GM10847 (cell line): ENCODE measurements around the gene RBMS2.

Experiments
- POLR2A ChIP-seq: IDR thresholded peaks from 2 replicates; pipeline ENCODE4 v1.6.1; 2011; ENCODE audit not compliant: insufficient read length; ENCODE audit errors: extremely low read depth

The RBMS2 gene

DNA sequence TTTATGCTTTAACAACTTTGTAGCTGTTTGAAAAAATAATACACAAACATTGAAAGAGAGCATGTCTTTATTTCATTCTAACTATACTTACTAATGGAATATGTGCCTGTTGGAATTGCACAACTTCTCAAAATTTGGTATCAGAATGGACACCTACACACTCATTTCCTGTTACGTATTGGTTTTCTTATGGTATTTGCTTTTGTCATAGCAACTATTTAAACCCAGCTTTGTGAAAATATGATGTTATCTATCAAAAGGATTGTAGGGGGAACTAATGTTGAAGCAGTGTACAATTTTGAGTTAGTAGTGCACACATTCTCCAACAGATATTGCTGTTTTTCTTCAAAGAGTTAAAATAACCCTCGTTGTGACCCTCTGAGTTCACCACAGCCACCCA is 52.6 kb downstream of the RBMS2 start:
- TF ChIP-seq POLR2A: no peak

DNA sequence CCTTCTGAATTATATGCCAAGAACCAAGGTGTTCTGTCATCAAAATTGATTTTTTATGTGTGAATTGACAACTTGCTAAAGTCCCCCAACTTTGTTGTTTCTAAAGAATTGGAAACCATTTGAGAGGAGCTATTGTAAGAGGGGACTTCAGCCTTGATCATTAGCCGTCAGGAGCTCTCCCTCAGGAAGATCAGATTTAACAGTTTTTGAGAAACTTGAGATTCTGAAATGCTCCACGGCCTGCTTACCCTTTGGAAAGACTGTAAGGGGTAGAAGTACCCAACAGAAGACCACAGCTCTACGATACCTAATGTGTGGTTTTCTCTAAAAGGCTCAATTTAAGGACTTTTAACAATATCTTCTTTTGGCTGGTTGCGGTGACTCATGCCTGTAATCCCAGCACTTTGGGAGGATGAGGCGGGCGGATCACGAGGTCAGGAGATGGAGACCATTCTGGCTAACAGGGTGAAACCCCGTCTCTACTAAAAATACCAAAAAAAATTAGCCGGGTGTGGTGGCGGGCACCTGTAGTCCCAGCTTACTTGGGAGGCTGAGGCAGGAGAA is 57.4 kb downstream of the RBMS2 start:
- no peak for TF ChIP-seq POLR2A

DNA sequence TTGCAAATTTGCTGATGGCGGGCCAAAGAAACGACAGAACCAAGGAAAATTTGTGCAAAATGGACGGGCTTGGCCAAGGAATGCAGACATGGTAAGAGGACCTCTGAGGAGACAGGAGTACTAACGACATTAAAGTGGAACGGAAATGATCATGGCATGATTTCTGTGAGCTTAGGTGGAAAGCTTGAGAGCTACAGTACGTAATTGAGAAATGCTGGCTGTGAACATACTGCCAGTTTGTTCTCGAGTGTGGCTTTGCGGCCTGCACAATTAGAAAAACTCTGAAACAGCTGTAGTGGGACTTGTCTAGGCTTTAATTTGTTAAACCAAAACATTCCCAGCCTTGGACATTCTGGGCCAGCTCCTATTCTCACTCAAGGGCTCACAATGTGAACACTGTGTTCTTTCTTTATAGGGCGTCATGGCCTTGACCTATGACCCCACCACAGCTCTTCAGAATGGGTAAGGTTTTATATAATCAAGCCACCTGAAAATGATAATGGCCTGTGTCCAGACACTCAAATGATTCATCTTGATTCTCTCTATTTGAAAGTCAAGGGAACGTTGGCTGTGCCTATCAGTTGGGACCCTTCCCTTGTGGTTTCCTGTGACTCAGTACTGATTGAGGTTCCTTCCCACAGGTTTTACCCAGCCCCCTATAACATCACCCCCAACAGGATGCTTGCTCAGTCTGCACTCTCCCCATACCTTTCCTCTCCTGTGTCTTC is 60.0 kb downstream of the RBMS2 start:
- TF ChIP-seq POLR2A: no peak

DNA sequence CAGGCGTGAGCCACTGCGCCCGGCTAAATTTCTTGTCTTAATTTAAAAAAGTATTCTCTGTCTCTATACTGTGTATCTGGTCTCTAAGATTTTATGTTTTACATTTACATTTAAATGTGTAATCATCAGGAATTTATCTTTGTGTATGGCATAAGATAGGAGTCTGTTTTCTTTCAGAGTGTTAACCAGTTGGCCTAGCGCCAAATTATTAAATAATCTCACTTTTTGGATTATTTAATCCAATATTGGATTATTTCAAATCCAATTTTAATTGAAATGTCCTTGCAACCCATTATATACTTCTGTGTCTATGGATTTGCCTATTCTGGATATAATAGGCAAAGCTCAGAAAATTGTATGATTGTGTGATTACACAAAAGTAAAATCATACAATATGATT is 63.5 kb downstream of the RBMS2 start:
- no peak for TF ChIP-seq POLR2A

DNA sequence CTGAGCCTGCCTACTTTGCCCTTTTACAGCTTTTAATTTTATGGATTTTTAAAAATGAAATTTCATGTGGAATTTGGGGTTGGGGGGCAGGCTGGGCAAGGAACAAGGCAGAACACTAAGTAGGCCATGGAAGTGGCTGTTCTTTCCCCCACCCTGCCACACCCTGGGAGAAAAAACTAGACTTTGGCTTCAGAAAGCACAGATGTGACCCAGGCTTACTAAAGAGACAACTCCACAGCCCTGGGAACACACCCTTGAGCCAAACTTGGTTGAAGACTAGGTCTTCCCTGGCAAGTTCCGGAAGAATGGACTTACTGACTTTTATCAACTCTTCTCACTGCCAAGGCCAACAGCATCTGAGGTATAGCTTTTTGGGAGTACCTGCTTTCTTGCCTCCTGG is 68.2 kb downstream of the RBMS2 start:
- no peak for TF ChIP-seq POLR2A

DNA sequence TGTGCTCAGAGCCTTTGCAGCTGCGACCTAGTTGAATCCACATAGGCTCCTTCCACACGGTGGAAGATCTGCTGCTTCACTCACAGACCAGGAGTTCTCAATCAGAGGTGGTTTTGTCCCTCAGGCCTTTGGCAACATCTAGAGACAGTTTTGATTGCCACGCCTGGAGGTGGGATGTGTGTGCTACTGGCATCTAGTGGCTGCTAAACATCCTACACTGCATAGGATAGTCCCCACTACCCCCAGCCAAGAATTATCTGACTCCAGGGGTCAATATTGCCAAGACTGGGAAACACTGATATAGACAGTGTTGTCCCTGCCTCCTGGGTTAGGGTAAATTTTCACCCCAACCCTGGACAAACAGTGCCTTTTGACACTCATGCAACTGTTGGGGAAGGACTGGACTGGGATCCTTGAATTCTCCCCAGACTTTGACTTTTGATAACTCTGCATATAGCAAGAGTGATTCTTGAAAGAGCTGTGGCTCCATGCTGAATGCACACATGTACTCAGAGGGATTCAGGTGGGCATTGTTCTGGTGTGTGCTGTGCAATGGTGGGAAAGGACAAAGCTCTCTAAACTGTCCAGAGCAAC is 68.7 kb downstream of the RBMS2 start:
- TF ChIP-seq POLR2A: no peak

DNA sequence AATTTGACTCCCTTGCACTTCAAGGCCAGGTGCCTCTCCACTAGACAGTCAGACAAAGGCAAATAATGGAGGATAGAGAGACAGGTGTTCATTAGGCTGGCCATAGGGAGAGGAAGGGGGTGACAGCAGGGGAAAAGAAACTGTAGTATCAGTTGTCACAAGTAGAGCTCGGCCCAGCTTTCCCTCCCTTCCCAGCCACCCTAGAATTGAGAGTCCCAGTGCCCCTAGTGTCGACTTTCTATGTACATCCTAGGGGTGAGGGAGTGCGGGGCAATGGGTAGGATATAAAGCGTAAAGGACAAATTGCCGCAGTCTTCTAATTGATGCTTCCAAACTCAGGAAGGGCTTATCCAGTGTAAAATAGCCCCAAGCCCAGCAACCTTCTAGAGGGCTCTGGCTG is 69.5 kb downstream of the RBMS2 start:
- TF ChIP-seq POLR2A: no peak

DNA sequence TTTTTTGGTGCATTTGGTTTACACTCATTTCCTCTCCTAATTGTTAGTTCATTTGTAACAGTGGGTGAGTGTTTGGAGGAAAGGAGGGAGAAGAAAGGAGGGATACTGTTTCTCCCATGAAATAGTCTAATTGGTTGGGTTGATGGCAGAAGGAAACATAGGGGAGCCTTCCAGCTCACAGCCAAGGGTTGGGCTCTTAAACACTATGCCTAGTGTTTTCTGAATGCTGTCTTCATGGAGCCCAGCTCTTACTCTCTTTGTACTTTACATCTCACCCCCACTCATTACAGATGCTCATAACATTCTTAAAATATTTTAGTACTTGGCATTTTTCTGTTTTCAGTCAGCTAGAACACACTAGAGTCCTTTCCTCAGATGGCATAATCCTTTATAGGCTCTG is 70.3 kb downstream of the RBMS2 start:
- no peak for TF ChIP-seq POLR2A

DNA sequence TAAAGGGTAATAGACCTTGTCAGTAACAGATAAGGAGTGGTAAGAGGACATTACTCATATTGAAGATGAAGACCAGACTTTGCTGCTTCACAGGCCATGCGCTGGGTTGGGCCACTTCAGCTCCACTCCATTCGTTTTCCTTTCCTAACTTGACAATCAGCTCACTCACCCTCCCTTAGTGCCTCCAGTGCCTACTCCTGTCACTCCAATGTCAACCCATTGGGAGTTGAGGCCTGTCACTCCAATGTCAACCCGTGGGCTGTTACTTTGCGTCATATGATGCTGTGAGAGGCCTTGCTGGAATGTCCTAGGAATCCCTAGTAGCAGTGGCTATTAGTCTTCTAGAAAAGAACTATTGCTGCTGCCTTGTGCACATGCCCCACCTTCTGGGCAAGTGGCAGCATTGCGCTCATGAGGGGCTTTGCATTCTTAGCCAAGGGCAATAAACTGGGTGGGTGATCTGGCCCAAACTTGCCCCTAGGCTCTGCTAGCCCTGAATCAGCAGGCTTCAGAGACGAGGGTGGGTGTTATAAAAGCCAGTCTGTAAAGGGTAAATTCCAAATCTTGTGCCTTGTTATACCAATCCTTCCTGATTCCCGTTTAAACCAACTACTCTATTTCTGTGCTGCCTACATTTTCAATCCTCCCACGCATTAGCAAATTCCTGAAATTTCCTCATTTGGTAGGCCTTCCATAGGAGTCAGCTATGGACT is 72.4 kb downstream of the RBMS2 start:
- TF ChIP-seq POLR2A: no peak

DNA sequence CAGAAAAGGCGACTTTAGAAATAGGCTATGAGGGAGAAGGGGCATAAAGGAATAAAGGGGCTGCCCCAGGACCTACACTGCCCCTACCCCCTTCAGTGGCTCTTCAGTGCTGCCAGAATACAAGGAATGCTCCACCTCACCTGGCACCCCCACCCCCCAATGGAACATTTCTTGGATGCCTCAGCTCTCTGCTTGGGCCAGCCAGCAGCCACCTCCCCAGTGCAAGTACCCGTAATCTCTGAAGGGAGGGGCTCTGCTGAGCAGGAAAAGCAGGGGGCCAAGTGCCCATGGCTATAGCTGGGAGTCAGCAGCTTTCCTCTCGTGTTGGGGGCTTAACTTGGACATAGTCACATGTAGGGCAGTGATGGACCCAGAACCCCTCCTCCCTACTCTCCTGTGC is 75.2 kb downstream of the RBMS2 start:
- no peak for TF ChIP-seq POLR2A

DNA sequence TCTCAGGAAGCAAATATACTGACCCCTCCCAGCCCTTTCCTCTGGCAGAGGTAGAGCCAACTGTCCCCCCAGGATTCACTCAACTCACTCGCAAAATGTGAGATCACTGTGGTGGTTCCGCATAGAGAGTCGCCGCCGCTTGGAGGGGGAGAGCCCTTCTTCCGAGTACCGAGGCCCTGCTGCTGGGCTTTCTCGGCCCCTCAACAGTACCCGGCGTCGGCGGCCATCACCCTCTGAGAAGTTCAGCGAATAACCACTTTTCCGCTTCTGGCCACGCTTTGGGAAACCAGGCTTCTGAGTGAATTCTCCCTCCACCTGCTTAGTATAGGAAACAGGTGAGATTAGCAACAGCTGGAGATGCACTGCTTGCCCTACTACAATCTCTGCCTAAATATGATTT is 77.4 kb downstream of the RBMS2 start:
- TF ChIP-seq POLR2A: no peak

DNA sequence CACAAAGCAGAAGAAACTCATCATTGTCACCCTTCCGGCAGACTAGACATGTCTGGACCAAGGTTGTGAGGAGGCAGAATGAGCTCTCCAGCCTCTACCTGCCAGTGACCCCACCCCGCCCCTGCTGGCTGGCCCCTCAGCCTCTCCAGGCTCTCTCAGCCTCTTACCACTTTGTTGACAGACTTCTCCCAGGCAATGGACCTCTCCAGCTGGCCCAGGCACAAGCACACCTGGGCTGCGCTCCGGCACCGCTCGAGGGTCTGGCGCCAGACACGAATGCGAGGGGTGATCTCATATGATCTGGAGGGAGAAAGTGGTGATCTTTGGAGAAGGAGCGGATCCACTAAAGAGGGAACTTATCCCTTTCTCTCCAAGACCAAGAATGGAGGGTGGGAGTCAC is 78.2 kb downstream of the RBMS2 start:
- no peak for TF ChIP-seq POLR2A

DNA sequence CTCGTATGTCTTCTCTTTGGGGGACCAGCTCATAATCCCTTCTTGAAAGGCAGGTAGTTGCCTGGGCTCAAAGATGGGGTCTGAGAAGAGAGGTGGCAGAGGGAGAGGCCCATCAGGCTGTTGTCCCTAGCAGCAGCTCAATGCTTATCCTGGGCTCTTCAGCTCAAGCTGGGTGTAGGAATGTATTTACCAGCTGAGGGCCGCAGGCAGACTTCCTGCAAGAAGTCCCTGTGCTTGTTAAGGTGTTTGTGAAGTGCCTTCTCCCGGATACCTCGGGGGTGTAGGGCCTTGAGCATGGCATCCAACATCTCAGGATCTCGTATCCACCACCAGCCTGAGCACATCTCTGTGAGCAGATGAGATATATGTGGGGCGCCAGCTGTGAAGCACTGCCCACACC is 79.1 kb downstream of the RBMS2 start:
- TF ChIP-seq POLR2A: no peak

DNA sequence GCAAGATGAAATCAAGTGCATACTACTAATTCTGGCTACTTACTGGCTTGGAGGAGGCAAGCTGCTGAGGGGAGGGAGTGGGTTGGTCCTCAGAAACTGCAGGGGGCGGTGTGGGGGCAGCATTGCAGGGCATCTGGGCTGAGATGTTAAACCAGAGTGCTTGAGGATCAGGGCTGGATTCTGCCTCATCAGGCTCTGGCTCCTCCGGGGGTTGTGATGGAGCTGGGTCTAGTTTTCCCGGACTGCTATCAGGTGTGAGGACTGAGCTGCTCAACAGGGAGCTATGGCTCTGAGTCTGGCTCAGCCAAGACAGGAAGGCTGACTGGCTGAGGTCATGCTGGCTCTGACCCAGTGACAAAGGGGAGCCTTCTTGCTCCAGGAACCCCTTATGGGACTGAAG is 79.9 kb downstream of the RBMS2 start:
- TF ChIP-seq POLR2A: no peak

DNA sequence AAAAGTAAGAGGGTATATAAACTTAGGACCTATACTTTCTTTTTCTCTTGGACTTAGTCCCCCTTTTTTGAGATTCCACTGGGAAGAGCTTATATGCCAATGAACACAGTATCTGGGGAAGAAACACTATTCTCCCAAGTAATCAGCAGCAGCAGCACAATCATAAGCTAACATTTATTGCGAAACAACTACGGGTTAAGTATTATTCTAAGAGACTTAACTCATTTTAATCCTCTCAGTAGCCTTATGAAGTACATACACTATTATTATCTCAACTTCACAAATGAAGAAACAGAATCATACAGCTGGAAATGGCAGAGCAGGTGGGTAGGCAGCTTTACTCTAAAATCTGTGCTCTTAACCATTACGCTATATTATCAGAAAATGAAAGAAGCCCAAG is 80.6 kb downstream of the RBMS2 start:
- no peak for TF ChIP-seq POLR2A

DNA sequence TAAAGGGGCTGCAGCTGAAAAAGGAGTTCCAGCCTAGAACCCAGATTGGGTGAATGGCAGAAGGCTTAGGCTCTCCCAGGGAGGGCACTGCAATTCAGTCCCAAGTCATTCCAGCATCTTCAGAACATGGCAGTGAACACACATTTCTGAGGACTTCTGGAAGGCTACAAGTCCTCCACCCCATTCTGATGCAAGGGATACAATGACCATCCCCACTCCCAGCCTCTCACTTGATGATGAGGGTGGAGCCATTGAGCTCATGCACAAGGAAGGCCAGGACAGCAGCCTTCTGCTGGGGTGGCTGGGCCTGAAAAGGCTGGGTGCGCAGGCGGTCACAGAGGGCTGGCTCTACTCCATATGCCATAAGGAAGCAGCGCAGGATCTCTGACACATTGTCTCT is 82.7 kb downstream of the RBMS2 start:
- no peak for TF ChIP-seq POLR2A
